ENCODE data around the gene FOXP4. TPM values are rescaled to one million over a fixed set of nuclear protein-coding genes. Genes with fewer than 3 reads are reported as not detected.

FOXP4 gene
- polyA plus RNA-seq, 2 of the 4 experiments (the other 2 are of a cell fraction), result 2.6 to 14.2 TPM

DNA sequence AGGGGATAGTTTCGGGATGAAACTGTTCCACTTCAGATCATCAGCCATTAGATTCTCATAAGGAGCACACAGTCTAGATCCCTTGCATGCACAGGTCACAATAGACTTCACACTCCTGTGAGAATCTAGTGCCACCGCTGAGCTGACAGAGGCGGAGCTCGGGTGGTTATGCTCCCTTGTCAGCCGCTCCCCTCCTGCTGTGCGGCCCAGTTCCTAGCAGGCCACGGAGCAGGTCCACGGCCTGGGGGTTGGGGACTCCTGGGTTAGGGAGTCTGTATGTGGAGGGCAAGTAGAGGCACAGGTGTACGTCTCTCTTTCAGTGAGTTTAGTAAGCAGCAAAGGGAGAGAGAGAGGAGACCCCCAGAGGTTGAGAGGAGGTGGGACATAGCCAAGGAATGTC lies 61.6 kb downstream of the FOXP4 start (continued):
- TF ChIP-seq, protein P1, sequence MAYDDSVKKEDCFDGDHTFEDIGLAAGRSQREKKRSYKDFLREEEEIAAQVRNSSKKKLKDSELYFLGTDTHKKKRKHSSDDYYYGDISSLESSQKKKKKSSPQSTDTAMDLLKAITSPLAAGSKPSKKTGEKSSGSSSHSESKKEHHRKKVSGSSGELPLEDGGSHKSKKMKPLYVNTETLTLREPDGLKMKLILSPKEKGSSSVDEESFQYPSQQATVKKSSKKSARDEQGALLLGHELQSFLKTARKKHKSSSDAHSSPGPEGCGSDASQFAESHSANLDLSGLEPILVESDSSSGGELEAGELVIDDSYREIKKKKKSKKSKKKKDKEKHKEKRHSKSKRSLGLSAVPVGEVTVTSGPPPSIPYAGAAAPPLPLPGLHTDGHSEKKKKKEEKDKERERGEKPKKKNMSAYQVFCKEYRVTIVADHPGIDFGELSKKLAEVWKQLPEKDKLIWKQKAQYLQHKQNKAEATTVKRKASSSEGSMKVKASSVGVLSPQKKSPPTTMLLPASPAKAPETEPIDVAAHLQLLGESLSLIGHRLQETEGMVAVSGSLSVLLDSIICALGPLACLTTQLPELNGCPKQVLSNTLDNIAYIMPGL (CRISPR knock-in tag; IDR thresholded peaks at IDR 0.05; ENCODE audit: borderline replicate concordance), result no peak

DNA sequence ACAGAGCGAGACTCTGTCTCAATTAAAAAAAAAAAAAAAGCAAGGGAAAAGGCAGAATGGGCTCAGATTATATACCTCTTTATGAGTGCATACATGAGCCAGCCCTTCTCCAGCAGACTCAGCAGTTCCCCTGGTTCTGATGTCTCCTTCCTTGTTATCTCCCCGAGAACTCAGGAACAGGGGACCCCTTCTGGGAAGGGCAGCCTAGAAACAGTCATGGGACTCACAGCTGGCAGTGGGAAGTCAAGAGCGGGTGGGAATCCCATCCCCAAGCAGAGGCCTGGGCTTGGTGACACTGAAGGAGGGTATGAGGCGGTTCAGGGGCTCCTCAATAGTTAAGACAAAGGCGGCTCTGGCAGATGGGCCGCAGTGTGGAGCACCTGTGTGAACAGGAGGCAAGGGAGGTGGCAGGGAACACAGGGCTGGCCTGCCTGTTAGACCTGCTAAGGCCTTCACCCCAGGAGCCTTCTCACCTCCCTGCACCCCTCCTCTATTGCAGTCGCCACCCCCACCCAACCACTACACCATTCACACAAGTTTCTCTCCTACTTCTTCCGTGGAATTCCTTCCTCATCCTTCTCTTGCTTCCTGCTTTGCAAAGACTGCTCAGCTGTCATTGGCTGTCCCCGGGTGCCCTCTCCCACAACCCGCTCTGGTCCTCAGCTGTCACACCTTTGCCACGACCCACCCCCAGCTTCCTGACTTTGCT lies 62.4 kb downstream of the FOXP4 start:
- FAIRE-seq (no peak), DNase-seq (ENCODE audit: low read depth in 1 of 2, low spot score in 1 of 2) (no peak), ATAC-seq (no peak)
- Histone ChIP-seq H3K4me2 (no peak overlapping the region), H3K9me3 (peaks cover 5% of the 10 kb centered on the region; the same call in 1 of the 3 replicates), H3K4me3 (no peak overlapping the region), H3K27ac (no peak overlapping the region), H3K4me1 (no peaks in the 10 kb centered on the region)
- ChIA-PET CTCF (interaction anchor here (0.6 to 2.2 kb wide), 5 partner anchors 10 to 240 kb away, joined by 3 to 12 read pairs (median 5); no protein-coding TSS in a partner anchor), POLR2A (no interaction called here)
- TF ChIP-seq, protein P2, sequence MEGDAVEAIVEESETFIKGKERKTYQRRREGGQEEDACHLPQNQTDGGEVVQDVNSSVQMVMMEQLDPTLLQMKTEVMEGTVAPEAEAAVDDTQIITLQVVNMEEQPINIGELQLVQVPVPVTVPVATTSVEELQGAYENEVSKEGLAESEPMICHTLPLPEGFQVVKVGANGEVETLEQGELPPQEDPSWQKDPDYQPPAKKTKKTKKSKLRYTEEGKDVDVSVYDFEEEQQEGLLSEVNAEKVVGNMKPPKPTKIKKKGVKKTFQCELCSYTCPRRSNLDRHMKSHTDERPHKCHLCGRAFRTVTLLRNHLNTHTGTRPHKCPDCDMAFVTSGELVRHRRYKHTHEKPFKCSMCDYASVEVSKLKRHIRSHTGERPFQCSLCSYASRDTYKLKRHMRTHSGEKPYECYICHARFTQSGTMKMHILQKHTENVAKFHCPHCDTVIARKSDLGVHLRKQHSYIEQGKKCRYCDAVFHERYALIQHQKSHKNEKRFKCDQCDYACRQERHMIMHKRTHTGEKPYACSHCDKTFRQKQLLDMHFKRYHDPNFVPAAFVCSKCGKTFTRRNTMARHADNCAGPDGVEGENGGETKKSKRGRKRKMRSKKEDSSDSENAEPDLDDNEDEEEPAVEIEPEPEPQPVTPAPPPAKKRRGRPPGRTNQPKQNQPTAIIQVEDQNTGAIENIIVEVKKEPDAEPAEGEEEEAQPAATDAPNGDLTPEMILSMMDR (IDR thresholded peaks at IDR 0.05), result no peak
- no peak for TF ChIP-seq JUN (IDR thresholded peaks at IDR 0.05)
- TF ChIP-seq ZSCAN20 (CRISPR knock-in tag; IDR thresholded peaks at IDR 0.05), result no peak
- TF ChIP-seq CHD2 (IDR thresholded peaks at IDR 0.05; ENCODE audit: low read length, partially characterized antibody), result no peak
- no peak for TF ChIP-seq PHF8 (IDR thresholded peaks at IDR 0.05; ENCODE audit: borderline replicate concordance, low read depth)
- TF ChIP-seq, protein P3, sequence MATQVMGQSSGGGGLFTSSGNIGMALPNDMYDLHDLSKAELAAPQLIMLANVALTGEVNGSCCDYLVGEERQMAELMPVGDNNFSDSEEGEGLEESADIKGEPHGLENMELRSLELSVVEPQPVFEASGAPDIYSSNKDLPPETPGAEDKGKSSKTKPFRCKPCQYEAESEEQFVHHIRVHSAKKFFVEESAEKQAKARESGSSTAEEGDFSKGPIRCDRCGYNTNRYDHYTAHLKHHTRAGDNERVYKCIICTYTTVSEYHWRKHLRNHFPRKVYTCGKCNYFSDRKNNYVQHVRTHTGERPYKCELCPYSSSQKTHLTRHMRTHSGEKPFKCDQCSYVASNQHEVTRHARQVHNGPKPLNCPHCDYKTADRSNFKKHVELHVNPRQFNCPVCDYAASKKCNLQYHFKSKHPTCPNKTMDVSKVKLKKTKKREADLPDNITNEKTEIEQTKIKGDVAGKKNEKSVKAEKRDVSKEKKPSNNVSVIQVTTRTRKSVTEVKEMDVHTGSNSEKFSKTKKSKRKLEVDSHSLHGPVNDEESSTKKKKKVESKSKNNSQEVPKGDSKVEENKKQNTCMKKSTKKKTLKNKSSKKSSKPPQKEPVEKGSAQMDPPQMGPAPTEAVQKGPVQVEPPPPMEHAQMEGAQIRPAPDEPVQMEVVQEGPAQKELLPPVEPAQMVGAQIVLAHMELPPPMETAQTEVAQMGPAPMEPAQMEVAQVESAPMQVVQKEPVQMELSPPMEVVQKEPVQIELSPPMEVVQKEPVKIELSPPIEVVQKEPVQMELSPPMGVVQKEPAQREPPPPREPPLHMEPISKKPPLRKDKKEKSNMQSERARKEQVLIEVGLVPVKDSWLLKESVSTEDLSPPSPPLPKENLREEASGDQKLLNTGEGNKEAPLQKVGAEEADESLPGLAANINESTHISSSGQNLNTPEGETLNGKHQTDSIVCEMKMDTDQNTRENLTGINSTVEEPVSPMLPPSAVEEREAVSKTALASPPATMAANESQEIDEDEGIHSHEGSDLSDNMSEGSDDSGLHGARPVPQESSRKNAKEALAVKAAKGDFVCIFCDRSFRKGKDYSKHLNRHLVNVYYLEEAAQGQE (IDR thresholded peaks at IDR 0.05), result no peak
- TF ChIP-seq JUNB (IDR thresholded peaks at IDR 0.05), result no peak
- TF ChIP-seq, protein P4, sequence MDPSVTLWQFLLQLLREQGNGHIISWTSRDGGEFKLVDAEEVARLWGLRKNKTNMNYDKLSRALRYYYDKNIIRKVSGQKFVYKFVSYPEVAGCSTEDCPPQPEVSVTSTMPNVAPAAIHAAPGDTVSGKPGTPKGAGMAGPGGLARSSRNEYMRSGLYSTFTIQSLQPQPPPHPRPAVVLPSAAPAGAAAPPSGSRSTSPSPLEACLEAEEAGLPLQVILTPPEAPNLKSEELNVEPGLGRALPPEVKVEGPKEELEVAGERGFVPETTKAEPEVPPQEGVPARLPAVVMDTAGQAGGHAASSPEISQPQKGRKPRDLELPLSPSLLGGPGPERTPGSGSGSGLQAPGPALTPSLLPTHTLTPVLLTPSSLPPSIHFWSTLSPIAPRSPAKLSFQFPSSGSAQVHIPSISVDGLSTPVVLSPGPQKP (IDR thresholded peaks at IDR 0.05; ENCODE audit: low read depth, low read length), result no peak
- TF ChIP-seq RNF2 (IDR thresholded peaks at IDR 0.05; ENCODE audit: borderline replicate concordance, low read depth), result no peak
- TF ChIP-seq NFE2L2 (conservative IDR thresholded peaks at IDR 0.05; ENCODE audit: low read length), result no peak
- no peak for TF ChIP-seq KDM1A (IDR thresholded peaks at IDR 0.05; ENCODE audit: low read depth)
- no peak for TF ChIP-seq CHD4 (IDR thresholded peaks at IDR 0.05; ENCODE audit: borderline replicate concordance)
- no peak for TF ChIP-seq MAZ (IDR thresholded peaks at IDR 0.05; ENCODE audit: borderline replicate concordance, low read depth, low read length)
- TF ChIP-seq EHF (CRISPR knock-in tag; IDR thresholded peaks at IDR 0.05), result no peak
- no peak for TF ChIP-seq EHMT2 (IDR thresholded peaks at IDR 0.05; ENCODE audit: low read depth)
- TF ChIP-seq HDAC2 (IDR thresholded peaks at IDR 0.05), result no peak
- TF ChIP-seq, protein P5, sequence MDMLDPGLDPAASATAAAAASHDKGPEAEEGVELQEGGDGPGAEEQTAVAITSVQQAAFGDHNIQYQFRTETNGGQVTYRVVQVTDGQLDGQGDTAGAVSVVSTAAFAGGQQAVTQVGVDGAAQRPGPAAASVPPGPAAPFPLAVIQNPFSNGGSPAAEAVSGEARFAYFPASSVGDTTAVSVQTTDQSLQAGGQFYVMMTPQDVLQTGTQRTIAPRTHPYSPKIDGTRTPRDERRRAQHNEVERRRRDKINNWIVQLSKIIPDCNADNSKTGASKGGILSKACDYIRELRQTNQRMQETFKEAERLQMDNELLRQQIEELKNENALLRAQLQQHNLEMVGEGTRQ (IDR thresholded peaks at IDR 0.05), result no peak
- no peak for TF ChIP-seq FOXS1 (CRISPR knock-in tag; IDR thresholded peaks at IDR 0.05)
- no peak for TF ChIP-seq ZFP36 (IDR thresholded peaks at IDR 0.05; ENCODE audit: borderline replicate concordance, partially characterized antibody)
- 83% methylated on average over 10 of the region's 11 CpGs for whole genome bisulfite sequencing (ENCODE audit: missing lambda C conversion rate)

Measured in A549 (cell line).